ENCODE data around the gene PARD3. TPM values are rescaled to one million over a fixed set of nuclear protein-coding genes. Genes with fewer than 3 reads are reported as not detected.

PARD3 gene
- total RNA-seq, 1 experiment from 2014 or later, result 54.0 TPM

DNA sequence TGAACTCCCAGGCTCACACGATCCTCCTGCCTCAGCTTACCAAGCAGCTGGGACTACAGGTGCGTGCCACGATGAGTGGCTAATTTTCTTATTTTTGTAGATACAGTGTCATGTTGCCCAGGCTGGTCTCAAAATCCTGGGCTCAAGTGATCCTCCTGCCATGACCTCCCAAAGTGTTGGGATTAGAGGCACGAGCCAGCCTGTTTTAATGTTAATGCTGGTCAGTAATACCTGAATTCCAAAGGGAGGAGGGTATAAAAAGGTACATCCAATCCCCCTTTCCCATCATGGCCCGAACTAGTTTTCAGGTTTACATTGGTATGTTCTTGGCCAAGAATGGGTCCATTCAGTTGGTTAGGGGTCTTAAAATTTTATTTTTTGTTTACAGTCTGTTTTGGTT is 329.1 kb downstream of the PARD3 start:
- no peaks in the 10 kb centered on the region for H3K9me3 ChIP-seq (replicated peaks)
- H3K4me1 ChIP-seq (replicated peaks), result peaks cover 16% of the 10 kb centered on the region
- H3K36me3 ChIP-seq, result no peaks in the 10 kb centered on the region
- H3K4me3 ChIP-seq, result no peak overlapping the region
- no peaks in the 10 kb centered on the region for H3K27me3 ChIP-seq (replicated peaks)
- no peak for DNase-seq (ENCODE audit: low read depth in 1 of 2, low spot score in 2 of 2)
- no peak overlapping the region for H3K27ac ChIP-seq

DNA sequence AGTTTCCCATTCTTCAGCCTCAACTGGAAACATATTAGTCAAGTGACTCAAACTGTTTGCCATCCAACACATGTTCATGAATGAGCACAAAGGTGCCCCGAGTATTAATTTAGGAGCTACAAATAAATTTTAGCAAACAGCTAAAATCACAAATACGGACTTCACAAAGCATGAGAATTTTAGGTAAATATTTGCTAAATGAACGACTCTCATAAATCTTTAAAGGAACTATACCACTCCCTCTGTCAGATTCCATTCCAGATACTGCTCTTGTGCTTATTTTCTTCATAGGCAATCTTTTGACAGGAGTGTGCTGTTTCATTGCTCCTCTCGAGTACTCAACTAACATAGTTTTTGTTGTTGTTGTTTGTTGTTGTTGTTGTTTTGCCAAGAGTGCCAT is 330.9 kb downstream of the PARD3 start:
- Histone ChIP-seq H3K27me3 (replicated peaks) (no peaks in the 10 kb centered on the region), H3K36me3 (no peaks in the 10 kb centered on the region), H3K4me3 (no peak overlapping the region), H3K9me3 (replicated peaks) (no peaks in the 10 kb centered on the region), H3K4me1 (replicated peaks) (no peaks in the 10 kb centered on the region; the same call in 1 of the 2 replicates), H3K27ac (no peak overlapping the region)
- no peak for DNase-seq (ENCODE audit: low read depth in 1 of 2, low spot score in 2 of 2)

DNA sequence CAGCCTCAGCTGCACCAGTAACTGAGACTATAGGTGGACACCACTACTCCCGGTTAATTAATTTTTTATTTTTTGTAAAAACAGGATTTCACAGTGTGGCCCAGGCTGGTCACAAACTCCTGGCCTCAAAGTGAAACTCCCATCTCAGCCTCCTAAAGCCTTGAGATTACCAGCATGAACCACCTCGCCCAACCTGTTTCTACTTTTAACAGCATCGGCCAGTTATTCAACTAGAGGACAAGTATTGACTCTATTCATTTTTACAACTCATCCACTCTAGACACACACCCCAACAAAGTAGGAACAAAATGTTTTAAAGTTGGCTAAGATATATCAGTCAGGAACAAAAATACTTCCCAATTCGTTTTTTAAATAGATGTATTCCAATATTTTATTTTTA is 334.8 kb downstream of the PARD3 start:
- no peak overlapping the region for H3K27ac ChIP-seq
- H3K9me3 ChIP-seq (replicated peaks), result no peaks in the 10 kb centered on the region
- H3K4me3 ChIP-seq, result no peak overlapping the region
- no peaks in the 10 kb centered on the region for H3K4me1 ChIP-seq (replicated peaks)
- H3K36me3 ChIP-seq, result no peaks in the 10 kb centered on the region
- H3K27me3 ChIP-seq (replicated peaks), result no peaks in the 10 kb centered on the region
- no peak for DNase-seq (ENCODE audit: low read depth in 1 of 2, low spot score in 2 of 2)

DNA sequence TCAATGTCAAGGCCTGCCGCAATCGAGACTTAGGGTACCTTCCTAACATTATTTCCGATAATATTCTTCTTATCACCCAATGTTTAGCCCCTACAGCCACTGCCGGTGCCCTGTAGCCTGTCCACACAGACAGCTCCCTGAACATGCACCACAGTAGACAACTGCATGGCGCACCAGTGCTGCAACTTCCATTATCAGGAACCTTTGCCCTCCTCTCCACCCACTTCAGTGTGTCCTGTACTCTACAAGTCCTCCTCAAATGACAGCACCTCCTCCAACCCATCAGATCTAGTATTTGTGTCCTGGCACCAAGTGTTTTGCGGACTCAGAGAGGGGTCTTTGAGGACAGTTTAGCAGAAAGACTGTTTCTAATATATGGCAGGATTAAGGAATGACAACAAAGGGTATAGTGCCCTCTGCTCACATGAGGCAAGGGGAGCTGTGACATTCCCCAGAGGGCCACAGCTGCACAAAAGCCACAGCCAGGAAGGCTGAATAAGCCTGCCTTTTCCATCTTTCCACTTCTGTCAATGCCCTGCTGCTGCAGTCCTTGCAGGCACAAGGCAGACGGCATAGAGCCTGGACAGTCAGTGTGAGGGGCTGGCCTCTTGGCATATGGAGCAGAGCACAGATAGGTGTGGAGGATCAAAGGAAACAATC is 335.4 kb downstream of the PARD3 start:
- Histone ChIP-seq H3K27ac (no peak overlapping the region), H3K36me3 (no peaks in the 10 kb centered on the region), H3K9me3 (replicated peaks) (no peaks in the 10 kb centered on the region), H3K4me1 (replicated peaks) (no peaks in the 10 kb centered on the region), H3K4me3 (no peak overlapping the region), H3K27me3 (replicated peaks) (no peaks in the 10 kb centered on the region)
- DNase-seq (ENCODE audit: low read depth in 1 of 2, low spot score in 2 of 2), result no peak

DNA sequence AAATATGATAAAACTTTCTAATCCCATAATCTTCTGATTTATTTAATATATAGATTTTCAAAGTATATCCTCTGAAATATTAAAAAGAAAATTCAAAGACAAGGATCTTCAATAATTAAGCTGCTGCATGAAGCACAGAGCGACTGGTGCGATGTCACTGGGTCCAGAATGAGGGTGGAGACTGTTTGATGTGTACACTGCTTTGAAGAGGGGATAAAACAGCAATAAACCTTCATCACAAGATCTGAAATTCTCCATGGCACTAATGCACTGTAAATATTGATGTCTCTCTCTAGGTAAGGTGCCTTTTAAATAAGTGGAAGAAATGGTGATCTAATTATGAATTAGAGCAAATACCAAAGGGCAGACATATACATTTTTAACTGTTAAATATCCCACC is 337.8 kb downstream of the PARD3 start:
- Histone ChIP-seq H3K4me1 (replicated peaks) (no peaks in the 10 kb centered on the region), H3K36me3 (no peaks in the 10 kb centered on the region), H3K27me3 (replicated peaks) (no peaks in the 10 kb centered on the region), H3K27ac (no peak overlapping the region), H3K9me3 (replicated peaks) (no peaks in the 10 kb centered on the region), H3K4me3 (no peak overlapping the region)
- no peak for DNase-seq (ENCODE audit: low read depth in 1 of 2, low spot score in 2 of 2)

DNA sequence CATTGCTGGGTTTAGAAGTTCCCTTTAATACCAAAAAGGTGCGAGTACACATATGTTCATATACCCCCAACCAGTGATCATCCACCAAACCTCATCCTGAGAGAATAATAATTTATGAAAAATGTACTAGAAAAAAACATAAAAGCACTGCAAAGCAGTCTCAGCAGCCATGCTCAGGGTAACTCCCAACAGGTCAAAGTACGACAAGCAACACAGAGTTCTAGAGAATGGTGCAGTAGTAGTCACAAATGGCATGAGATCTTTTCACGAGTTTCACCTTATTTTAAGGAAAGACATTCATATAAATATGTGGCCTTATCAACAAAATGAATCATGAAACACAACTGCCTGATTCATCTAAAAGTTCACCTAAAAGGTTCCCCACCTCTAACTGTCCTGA is 338.5 kb downstream of the PARD3 start:
- Histone ChIP-seq H3K27me3 (replicated peaks) (no peaks in the 10 kb centered on the region), H3K36me3 (no peaks in the 10 kb centered on the region), H3K4me1 (replicated peaks) (no peaks in the 10 kb centered on the region), H3K27ac (no peak overlapping the region), H3K4me3 (no peak overlapping the region), H3K9me3 (replicated peaks) (no peaks in the 10 kb centered on the region)
- no peak for DNase-seq (ENCODE audit: low read depth in 1 of 2, low spot score in 2 of 2)

DNA sequence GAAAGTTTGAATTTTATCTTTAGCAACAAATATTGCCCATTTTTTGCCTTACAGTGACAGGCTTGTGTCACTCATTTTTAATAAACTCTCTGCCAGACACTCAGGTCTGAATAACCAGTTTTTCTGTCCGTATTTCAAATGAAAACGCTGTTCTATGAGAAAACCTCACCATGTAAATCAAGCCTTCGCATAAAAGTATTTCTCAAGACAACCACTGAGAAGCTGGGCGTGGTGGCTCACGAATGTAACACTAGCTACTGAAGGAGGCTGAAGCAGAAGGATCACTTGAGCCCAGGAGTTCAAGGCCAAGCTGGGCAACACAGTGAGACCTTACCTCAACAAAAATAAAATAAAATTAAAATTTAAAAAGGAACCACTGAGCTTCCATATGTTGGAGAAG is 339.3 kb downstream of the PARD3 start:
- Histone ChIP-seq H3K4me3 (no peak overlapping the region), H3K27ac (no peak overlapping the region), H3K4me1 (replicated peaks) (no peaks in the 10 kb centered on the region), H3K9me3 (replicated peaks) (no peaks in the 10 kb centered on the region), H3K36me3 (no peaks in the 10 kb centered on the region), H3K27me3 (replicated peaks) (no peaks in the 10 kb centered on the region)
- no peak for DNase-seq (ENCODE audit: low read depth in 1 of 2, low spot score in 2 of 2)

DNA sequence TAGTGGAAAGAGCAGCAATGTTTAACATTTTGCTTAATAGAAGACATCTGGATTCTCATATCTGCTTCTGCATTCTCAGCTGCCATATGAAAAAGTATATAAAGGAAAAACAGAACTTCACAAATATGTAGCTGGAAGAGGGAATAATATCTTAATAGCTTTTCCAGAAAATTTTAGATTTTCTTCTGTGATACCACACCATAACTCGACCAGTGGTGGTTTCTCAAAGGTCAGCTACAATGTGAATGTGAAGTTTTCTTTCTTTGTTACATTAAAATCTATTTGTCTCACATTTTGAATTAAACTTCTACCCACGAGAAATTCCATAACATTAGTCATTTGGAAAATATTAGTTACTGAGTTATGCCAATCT is 339.8 kb downstream of the PARD3 start:
- H3K27ac ChIP-seq, result no peak overlapping the region

DNA sequence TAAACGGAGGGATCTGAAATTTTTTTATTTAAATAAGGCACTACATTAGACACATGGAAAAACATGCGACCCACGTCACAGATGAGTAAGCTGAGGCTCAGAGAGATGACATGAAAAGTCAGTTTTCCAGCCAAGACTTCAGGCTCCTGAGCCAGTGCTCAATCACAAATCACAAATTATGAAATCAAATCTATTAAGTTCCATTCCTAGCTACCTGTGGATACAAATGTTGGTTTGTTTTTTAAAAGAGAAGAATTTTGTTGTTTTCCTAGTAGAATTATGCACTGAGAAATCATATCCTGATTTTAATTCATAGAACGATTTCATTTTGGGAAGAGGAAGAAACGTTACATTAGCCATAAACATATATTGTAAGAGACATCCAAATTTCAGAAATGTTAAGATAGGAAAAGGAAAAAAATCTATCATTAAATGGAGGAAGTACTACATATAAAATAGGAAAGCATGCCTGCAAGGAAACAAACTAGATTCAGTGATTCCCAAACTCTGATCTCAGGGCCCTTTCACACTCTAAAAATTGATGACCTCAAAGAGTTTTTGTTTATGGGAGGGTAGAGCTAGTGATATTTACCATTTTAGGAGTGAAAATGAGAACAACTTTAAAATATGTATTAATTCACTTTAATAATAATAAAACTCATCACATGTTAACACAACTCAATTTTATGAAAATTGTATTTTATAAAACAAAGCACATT is 340.4 kb downstream of the PARD3 start:
- Histone ChIP-seq H3K27me3 (replicated peaks) (no peaks in the 10 kb centered on the region), H3K27ac (no peak overlapping the region), H3K4me3 (no peak overlapping the region), H3K36me3 (no peaks in the 10 kb centered on the region), H3K4me1 (replicated peaks) (no peaks in the 10 kb centered on the region), H3K9me3 (replicated peaks) (no peaks in the 10 kb centered on the region)
- no peak for DNase-seq (ENCODE audit: low read depth in 1 of 2, low spot score in 2 of 2)

More for the DNA sequence above, 339.8 kb downstream of the PARD3 start:
- no peaks in the 10 kb centered on the region for H3K9me3 ChIP-seq (replicated peaks)
- no peak for DNase-seq (ENCODE audit: low read depth in 1 of 2, low spot score in 2 of 2)
- H3K36me3 ChIP-seq, result no peaks in the 10 kb centered on the region
- no peaks in the 10 kb centered on the region for H3K27me3 ChIP-seq (replicated peaks)
- H3K4me3 ChIP-seq, result no peak overlapping the region
- H3K4me1 ChIP-seq (replicated peaks), result no peaks in the 10 kb centered on the region

DNA sequence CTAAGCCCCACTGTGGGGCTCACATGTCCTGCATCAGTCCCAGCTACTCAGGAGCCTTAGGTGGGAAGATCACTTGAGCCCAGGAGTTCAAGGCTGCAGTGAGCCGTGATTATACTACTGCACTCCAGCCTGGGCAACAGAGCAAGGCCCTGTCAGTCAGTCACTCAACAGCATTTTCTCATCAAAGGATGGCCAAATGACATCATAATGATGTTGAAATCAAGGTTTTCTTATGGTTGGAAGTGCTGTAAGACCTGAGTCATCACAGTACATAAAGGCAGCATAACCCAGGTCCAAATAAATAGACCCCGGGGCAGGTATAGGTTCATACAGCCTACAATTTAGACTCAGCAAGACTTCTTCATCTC is 341.1 kb downstream of the PARD3 start:
- Histone ChIP-seq H3K36me3 (no peaks in the 10 kb centered on the region), H3K27ac (no peak overlapping the region), H3K9me3 (replicated peaks) (no peaks in the 10 kb centered on the region), H3K4me1 (replicated peaks) (no peaks in the 10 kb centered on the region), H3K27me3 (replicated peaks) (no peaks in the 10 kb centered on the region), H3K4me3 (no peak overlapping the region)
- no peak for DNase-seq (ENCODE audit: low read depth in 1 of 2, low spot score in 2 of 2)

DNA sequence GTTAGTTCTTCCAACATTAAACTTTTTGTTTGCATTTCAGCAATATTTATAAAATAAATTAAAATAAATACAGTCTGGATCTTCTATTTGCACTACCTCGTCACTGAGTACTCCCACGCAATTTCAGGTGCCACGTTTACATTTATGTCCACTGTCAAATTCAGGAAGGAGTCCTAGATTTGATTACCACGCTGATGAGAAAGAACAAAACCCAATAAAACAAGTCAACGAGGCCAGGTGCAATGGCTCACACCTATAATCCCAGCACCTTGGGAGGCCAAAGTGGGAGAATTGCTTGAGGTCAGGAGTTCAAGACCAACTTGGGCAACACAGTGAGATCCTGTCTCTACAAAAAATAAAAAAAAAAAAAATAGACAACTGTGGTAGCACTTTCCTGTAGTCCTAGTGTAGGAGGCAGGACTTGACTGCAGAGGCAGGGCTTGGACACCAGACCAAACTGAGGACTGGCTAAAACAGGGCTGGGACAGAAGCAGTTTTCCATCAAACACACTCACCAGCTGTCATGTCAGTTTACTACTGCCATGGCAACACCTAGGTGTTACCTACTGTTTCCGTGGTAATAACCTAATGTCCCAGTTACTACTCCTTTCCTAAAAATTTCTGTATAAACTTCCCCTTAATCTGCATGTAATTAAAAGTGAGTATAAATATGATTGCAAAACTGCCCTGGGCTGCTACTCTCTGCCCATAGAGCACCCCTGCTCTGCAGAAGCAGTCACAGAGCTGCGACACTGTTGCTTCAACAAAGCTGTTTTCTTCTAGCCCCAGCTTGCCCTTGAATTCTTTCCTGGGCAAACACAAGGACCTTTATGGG is 341.7 kb downstream of the PARD3 start:
- H3K27ac ChIP-seq, result no peak overlapping the region
- no peaks in the 10 kb centered on the region for H3K9me3 ChIP-seq (replicated peaks)
- no peaks in the 10 kb centered on the region for H3K36me3 ChIP-seq
- no peak for DNase-seq (ENCODE audit: low read depth in 1 of 2, low spot score in 2 of 2)
- H3K4me1 ChIP-seq (replicated peaks), result no peaks in the 10 kb centered on the region
- H3K27me3 ChIP-seq (replicated peaks), result no peaks in the 10 kb centered on the region
- H3K4me3 ChIP-seq, result no peak overlapping the region

DNA sequence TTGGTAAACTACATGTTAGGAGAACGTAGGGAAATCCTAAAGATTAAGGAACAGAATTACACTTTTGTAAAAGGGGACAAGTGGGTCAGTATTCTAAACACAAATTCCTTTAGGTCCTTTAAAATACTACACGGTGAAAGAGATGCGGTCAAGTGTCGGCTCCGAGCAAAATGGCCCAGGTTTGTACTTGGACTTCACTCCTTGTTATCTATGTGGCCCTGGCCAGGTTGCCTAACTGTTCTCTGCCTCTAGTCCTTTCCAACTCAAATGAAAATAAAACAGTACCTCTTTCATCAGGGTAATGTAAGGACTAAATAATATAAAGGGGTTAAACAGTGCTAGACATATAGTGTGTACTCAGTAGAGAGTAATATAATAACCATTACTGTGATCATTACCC is 344.8 kb downstream of the PARD3 start:
- no peaks in the 10 kb centered on the region for H3K27me3 ChIP-seq (replicated peaks)
- no peaks in the 10 kb centered on the region for H3K9me3 ChIP-seq (replicated peaks)
- H3K4me3 ChIP-seq, result no peak overlapping the region
- H3K27ac ChIP-seq, result no peak overlapping the region
- no peak for DNase-seq (ENCODE audit: low read depth in 1 of 2, low spot score in 2 of 2)
- H3K36me3 ChIP-seq, result peaks cover 3% of the 10 kb centered on the region; the same call in 1 of the 2 replicates
- no peaks in the 10 kb centered on the region for H3K4me1 ChIP-seq (replicated peaks)

DNA sequence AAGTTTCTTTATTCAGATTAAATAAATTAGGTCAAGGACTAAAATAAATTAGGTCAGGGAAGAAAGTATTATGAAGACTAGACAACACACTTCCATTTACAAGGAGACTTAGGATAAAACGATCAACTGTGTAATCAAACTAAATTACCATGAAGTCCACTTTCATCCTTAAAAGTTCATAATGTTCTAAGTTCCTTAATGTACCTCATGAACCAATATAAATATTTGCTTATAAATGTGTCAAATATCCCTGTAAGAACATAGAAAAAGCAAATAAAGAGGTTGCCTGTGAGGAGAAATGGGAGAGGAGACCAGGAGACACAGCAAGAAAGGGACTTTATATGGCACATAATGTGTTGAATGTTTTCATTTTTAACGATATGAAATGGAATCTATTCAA is 345.6 kb downstream of the PARD3 start:
- Histone ChIP-seq H3K27me3 (replicated peaks) (no peaks in the 10 kb centered on the region), H3K36me3 (peaks cover 3% of the 10 kb centered on the region; the same call in 1 of the 2 replicates), H3K9me3 (replicated peaks) (no peaks in the 10 kb centered on the region), H3K4me1 (replicated peaks) (no peaks in the 10 kb centered on the region), H3K27ac (no peak overlapping the region), H3K4me3 (no peak overlapping the region)
- no peak for DNase-seq (ENCODE audit: low read depth in 1 of 2, low spot score in 2 of 2)

DNA sequence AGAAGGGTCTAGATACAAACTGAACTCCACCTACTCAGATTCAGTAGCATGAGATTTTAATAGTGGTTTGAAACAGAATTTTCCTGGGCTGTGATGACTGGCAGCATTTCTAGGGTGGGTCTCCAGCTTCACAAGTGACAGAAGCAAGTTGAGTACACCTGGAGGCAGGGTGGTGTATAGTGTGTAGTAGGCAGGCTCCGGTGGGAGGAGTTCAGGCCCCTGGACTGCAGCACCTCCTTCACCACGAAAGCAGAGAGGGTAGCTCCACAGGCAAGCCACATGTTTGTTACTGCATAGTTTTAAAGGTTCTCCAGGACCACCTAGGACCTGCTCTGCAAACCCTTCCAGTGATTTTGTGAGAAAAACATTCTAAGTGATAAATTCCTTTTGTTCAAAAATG is 347.2 kb downstream of the PARD3 start:
- Histone ChIP-seq H3K36me3 (peaks cover 3% of the 10 kb centered on the region; the same call in 1 of the 2 replicates), H3K4me1 (replicated peaks) (no peaks in the 10 kb centered on the region)
- no peak for DNase-seq (ENCODE audit: low read depth in 1 of 2, low spot score in 2 of 2)

More for the DNA sequence above, 347.2 kb downstream of the PARD3 start:
- Histone ChIP-seq H3K27ac (no peak overlapping the region), H3K27me3 (replicated peaks) (no peaks in the 10 kb centered on the region), H3K9me3 (replicated peaks) (no peaks in the 10 kb centered on the region), H3K4me3 (no peak overlapping the region)
